ENCODE results near the gene OLIG3.

The OLIG3 gene

GRCh38 chr6:137487181-137487868 is 6.9 kb downstream of the OLIG3 start:
- TF ChIP-seq SIN3A (IDR thresholded peaks at IDR 0.05; ENCODE audit: borderline replicate concordance, insufficient read depth, low read length) (no peak), REST (IDR thresholded peaks at IDR 0.05; ENCODE audit: insufficient read depth in 1 of 2, low read depth in 2 of 2, low read length in 2 of 2) (no peak), TAF1 (IDR thresholded peaks at IDR 0.05; ENCODE audit: borderline replicate concordance, insufficient read depth, low read length) (no peak), POLR2AphosphoS5 (IDR thresholded peaks at IDR 0.05; ENCODE audit: low read depth, low read length) (no peak), FOXP2 (optimal IDR thresholded peaks at IDR 0.05; ENCODE audit: borderline replicate concordance, extremely low read depth, extremely low read length, insufficient read depth) (no peak)

- TF ChIP-seq TAF1 (IDR thresholded peaks at IDR 0.05; ENCODE audit: borderline replicate concordance, insufficient read depth, low read length) (no peak), SIN3A (IDR thresholded peaks at IDR 0.05; ENCODE audit: borderline replicate concordance, insufficient read depth, low read length) (no peak), FOXP2 (optimal IDR thresholded peaks at IDR 0.05; ENCODE audit: borderline replicate concordance, extremely low read depth, extremely low read length, insufficient read depth) (no peak)
These were observed 7.8 kb downstream of the OLIG3 start for GRCh38 chr6:137486416-137486815.

- TF ChIP-seq REST (IDR thresholded peaks at IDR 0.05; ENCODE audit: insufficient read depth in 1 of 2, low read depth in 2 of 2, low read length in 2 of 2) (no peak), FOXP2 (optimal IDR thresholded peaks at IDR 0.05; ENCODE audit: borderline replicate concordance, extremely low read depth, extremely low read length, insufficient read depth) (no peak), TAF1 (IDR thresholded peaks at IDR 0.05; ENCODE audit: borderline replicate concordance, insufficient read depth, low read length) (no peak), SIN3A (IDR thresholded peaks at IDR 0.05; ENCODE audit: borderline replicate concordance, insufficient read depth, low read length) (no peak), POLR2AphosphoS5 (IDR thresholded peaks at IDR 0.05; ENCODE audit: low read depth, low read length) (no peak)
These were observed 13.8 kb downstream of the OLIG3 start for GRCh38 chr6:137480431-137480830.

GRCh38 chr6:137475103-137475502 is 19.1 kb downstream of the OLIG3 start:
- TF ChIP-seq POLR2AphosphoS5 (IDR thresholded peaks at IDR 0.05; ENCODE audit: low read depth, low read length) (no peak), REST (IDR thresholded peaks at IDR 0.05; ENCODE audit: insufficient read depth in 1 of 2, low read depth in 2 of 2, low read length in 2 of 2) (no peak), FOXP2 (optimal IDR thresholded peaks at IDR 0.05; ENCODE audit: borderline replicate concordance, extremely low read depth, extremely low read length, insufficient read depth) (no peak), SIN3A (IDR thresholded peaks at IDR 0.05; ENCODE audit: borderline replicate concordance, insufficient read depth, low read length) (no peak), TAF1 (IDR thresholded peaks at IDR 0.05; ENCODE audit: borderline replicate concordance, insufficient read depth, low read length) (no peak)

GRCh38 chr6:137473598-137473997 is 20.6 kb downstream of the OLIG3 start:
- TF ChIP-seq TAF1 (IDR thresholded peaks at IDR 0.05; ENCODE audit: borderline replicate concordance, insufficient read depth, low read length), result no peak
- no peak for TF ChIP-seq FOXP2 (optimal IDR thresholded peaks at IDR 0.05; ENCODE audit: borderline replicate concordance, extremely low read depth, extremely low read length, insufficient read depth)
- TF ChIP-seq POLR2AphosphoS5 (IDR thresholded peaks at IDR 0.05; ENCODE audit: low read depth, low read length), result no peak
- no peak for TF ChIP-seq SIN3A (IDR thresholded peaks at IDR 0.05; ENCODE audit: borderline replicate concordance, insufficient read depth, low read length)
- TF ChIP-seq REST (IDR thresholded peaks at IDR 0.05; ENCODE audit: insufficient read depth in 1 of 2, low read depth in 2 of 2, low read length in 2 of 2), result no peak

Data from PFSK-1 (cell line).